ENCODE data around the gene STPG2.

- TF ChIP-seq CTCF (IDR thresholded peaks at IDR 0.05) (no peak), POLR2AphosphoS5 (IDR thresholded peaks at IDR 0.05; ENCODE audit: low read depth, low read length) (no peak), REST (IDR thresholded peaks at IDR 0.05; ENCODE audit: insufficient read depth in 1 of 2, low read depth in 2 of 2, low read length in 1 of 2) (no peak), SIN3A (IDR thresholded peaks at IDR 0.05; ENCODE audit: borderline replicate concordance, insufficient read depth, low read depth, low read length) (no peak), TCF7L2 (IDR thresholded peaks at IDR 0.05; ENCODE audit: low read depth, low read length) (no peak)
These were observed 190.5 kb downstream of the STPG2 start for GRCh38 chr4:97952763-97953162.

Measured in Panc1 (cell line).